GM19372 (cell line): ENCODE results near the gene PGAM5.

Experiments
- ATAC-seq: cut with Tn5 transposase; IDR thresholded peaks from one replicate; pipeline ENCODE4 v1.9.1; 2021; ENCODE audit warnings: mild to moderate bottlenecking, low read depth, moderate library complexity; ENCODE audit not compliant: unreplicated experiment

Gene PGAM5

GRCh38 chr12:132719141-132719953, 8.7 kb downstream of the PGAM5 start:
- ATAC-seq: no peak

DNA sequence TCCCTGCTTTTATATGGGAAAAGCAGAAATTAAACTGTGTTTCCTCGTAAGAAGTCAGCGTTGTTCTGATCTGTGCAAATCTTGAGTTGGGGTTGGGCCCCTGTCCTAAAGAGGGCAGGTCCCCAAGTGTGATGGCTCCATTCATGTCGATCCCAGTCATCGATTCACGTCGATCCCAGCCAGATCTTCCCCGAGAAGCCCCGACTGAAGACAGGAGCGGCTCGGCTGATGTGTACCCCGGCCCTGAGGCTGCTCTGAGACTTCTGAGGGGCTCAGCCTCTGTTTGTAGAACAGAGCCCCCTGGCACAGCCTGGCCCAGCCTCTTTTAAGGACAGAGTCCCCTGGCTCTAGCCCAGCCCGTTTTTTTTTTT, 9.3 kb downstream of the PGAM5 start:
- no peak for ATAC-seq

DNA sequence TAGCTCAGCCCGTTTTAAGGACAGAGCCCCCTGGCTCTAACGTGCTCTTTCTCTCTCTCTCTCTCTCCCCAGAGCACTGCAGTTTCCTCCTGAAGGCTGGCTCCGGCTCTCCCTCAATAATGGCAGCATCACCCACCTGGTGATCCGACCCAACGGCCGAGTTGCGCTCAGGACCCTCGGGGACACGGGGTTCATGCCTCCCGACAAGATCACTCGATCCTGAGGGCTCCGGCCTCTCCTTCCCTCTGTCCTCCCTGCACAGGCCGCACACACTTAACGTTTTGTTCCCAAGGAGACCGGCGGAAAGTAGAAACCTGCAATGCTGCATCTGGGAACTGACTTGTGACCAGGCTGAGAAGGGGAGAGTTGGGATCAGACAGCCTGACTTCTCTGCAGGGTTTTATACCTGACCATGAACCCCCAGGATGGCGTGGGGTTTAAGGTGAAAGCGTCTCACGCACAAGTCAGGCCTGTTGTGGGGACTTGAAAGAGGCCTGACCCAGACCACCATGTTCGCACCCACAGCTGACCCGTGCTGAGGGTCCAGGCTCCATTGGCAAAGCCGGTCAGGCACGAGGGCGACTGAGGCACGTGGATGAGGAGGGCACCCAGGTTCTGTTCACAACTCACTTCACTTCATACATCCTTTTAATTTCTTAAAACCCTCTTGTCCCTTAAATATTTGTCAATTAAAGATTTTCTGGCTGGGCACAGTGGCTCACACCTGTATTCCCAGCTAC, 10.1 kb downstream of the PGAM5 start:
- no peak for ATAC-seq

- no peak for ATAC-seq
These were observed 12.5 kb downstream of the PGAM5 start for GRCh38 chr12:132723015-132723763.

GRCh38 chr12:132723764-132724140, 13.1 kb downstream of the PGAM5 start:
- ATAC-seq: no peak

- ATAC-seq: no peak
These were observed 14.0 kb downstream of the PGAM5 start for GRCh38 chr12:132724506-132725241.

DNA sequence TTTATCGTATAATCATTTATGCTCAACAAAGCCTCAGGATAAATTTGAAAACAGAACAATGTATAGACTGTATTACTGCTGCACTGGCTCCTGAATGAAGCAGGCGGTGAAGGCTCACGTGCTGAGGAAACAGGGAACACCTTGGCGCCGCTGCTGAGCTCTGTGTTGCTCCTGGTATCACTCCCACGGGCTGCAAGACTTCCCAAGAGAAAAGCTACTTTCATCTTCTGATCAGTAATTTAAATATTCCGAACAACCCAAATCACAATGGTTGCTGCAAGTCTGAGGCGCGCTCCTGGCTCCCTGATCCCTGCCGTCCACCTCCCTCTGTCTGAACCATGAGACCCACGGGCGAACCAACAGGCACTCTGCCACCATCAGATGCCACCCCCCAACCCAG, 15.7 kb downstream of the PGAM5 start:
- ATAC-seq: no peak

- no peak for ATAC-seq
These were observed 16.6 kb downstream of the PGAM5 start for GRCh38 chr12:132727091-132727794.

DNA sequence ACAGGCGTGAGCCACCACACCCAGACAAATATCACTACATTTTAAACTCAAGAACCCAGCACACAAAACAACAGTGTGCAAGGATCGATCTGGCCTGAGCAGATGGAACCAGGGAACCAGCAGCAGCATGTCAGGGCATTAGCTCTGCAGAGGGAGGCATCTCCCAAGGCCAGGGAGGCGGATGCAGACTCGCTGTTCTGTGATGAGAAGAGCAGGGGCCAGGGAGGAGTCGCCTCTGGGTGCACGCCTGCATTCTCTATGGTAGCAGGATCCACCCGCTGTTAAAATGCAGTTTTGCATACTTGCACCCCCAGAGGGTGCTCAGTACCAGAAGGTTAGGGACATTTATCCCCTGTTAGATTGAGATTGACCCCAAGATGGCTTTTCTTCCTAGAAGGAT, 17.9 kb downstream of the PGAM5 start:
- no peak for ATAC-seq

DNA sequence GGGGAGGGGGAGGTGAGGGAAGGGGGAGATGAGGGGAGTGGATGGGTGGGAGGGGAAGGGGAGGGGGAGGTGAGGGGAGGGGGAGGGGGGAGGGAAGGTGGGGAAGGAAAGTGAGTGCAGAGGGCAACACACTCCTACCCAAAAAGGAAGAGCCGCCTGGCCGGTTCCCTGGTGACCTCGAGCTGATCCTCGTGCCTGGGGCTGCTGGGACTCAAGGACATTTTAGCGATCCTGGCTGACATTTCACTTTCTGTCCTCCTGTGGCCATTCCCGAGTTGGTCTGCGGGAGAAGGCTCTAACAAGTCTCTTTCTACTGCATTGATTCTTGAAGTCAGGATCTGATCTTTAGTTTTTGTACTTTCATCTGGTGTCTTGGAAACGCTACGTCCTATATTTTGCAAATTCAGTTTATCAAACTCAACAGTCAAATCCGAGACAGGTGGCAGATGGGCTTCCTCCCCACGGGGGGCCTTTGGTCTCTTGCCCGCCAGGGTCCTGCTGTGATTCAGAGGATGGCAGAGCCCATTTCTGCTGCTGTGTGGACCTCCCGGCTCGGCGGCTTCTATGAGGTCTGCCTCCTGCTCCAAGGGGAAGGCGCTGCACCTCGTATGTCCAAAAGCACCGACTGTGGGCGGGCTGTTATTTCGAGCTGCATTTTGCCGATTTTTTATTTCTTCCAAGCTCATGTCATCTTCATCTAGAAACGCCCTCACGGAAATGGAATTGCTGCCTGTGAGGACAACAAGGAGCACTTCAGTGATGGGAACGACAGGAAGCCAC, 19.1 kb downstream of the PGAM5 start:
- ATAC-seq: no peak

DNA sequence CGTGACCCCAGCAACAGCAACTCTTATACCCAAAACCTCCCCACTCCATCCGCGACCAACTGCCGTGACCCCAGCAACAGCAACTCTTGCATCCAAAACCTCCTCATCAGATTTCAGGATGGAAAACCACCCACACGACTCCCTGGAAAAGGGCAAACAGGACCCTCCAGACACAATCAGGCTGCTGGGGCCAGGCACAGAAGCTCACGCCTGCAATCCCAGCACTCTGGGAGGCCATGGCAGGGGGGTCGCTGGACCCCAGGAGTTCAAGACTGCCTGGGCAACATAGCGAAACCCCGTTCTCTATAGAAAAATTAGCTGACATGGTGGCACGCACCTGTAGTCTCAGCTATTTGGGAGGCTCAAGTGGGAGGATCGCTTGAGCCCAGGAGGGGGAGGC, 19.7 kb downstream of the PGAM5 start:
- ATAC-seq: no peak

GRCh38 chr12:132731574-132731973, 20.9 kb downstream of the PGAM5 start:
- no peak for ATAC-seq

GRCh38 chr12:132734206-132734605, 23.6 kb downstream of the PGAM5 start:
- no peak for ATAC-seq

DNA sequence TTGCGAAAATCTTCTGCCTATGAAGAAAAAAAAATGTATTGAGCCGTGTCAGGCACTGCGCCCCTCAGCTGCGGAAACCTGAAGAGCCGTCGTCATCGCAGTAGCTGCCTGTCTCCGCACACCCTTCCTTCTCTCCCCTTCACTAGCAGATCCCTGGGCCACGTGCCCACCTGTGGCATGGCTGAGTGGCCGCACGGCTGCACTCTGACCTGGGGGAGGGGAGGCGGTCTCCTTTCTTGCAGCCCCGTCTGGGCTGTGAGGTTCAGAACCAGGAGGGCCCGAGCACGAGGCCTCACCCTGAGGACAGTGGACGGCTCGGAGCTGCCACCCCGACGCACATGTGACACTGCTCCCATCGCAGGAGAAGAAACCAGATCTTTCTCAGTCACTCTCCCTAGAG, 24.9 kb downstream of the PGAM5 start:
- no peak for ATAC-seq

- ATAC-seq: no peak
These were observed 25.7 kb downstream of the PGAM5 start for GRCh38 chr12:132736378-132736777.

DNA sequence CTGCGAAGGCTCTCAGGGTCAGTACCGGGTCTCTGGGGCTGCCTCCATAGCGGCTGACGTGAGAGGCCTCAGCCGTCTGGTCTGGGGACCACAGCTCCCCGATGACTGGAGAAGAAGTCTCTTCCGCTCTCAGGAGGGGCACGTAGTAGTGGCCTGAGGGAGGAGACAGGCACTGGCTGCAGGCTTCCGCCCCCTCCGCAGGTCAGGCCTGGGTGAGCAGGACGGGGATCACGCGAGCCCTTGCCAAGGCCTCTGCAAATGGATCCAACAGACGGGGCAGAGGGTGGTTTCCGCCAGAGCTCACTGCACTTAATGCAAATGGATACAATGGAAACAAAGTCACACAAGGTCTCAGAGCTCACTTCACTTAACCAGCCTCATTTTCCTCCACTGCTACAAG, 26.3 kb downstream of the PGAM5 start:
- ATAC-seq: no peak

- ATAC-seq: no peak
These were observed 29.1 kb downstream of the PGAM5 start for GRCh38 chr12:132739600-132740312.

DNA sequence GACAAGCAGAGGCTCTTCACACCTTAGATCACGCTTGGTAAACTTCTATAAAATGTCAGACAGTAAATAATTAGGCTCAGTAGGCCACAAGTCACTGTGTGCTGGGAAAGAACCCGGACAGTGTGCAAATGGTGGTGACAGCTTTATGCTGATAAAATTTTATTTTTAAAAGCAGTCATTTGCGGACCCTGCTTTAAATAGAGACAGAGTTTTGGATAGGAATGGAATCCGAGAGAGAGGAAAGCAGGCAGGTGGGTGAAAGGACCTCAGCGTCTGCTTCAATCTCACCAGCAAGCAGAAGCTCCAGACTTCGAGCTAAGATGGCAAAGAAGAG, 29.6 kb downstream of the PGAM5 start:
- no peak for ATAC-seq

GRCh38 chr12:132740652-132741051, 30.0 kb downstream of the PGAM5 start:
- no peak for ATAC-seq
